ENCODE results near the gene CDCP1. TPM values are rescaled to one million over a fixed set of nuclear protein-coding genes. Genes with fewer than 3 reads are reported as not detected.

The CDCP1 gene
- total RNA-seq, 2 donors from 2014 or later: 3.4 to 7.3 TPM

DNA sequence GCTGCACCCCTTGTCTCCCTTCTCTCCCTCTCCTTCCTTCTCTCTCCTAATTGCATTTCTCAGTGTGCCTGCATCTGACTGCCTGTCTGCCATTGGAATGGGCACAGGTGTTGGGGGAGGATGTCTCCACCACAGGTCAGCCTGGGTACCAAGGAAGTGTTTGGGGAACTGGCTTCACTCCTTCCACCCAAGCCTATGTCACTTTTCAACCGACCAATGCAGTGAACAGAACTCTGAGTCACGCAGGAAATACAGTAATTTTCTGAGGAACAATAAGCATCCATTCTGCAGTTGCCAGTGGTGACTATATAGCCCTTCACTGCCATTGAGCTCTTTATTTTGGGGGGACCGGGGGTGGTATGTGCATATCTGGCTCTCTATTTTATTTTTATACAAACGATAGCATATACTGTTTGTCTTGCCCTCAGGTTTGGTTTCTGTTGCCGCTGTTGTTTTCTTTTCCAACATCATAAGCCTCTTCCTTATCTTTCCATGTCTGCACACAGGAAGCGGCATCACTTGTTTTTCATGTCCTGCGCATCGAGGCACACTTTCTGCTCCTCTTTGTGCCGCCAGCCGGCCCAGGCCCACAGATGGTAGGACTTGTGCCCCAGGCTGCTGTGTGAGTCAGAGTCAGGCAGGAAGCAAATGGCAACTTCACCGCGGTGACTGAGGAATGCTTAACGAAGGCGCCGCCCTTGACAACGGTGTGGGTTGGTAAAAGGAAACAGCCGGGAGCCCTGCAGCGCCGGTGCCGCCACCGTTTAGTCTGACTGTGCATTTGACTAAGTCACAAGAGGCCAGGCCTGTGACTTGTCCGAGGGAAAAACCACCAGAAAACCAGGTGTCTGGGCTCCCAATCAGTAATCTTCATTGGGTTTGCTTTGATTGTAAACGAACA is 21.1 kb upstream of the CDCP1 start:
- no peaks in the 10 kb centered on the region for H3K36me3 ChIP-seq
- H3K27ac ChIP-seq: peak overlapping the region; percentile 32 to 58
- no peaks in the 10 kb centered on the region for H3K9me3 ChIP-seq
- H3K4me3 ChIP-seq: peak overlapping the region; percentile 45
- peaks cover 11 to 27% of the 10 kb centered on the region in 2 donors for H3K4me1 ChIP-seq (ENCODE audit: control insufficient read depth in 1 of 2, low read depth in 2 of 2)
- TF ChIP-seq CTCF (IDR thresholded peaks at IDR 0.05): no peak
- DNase-seq (ENCODE audit: low spot score) (peak; percentile 83), ATAC-seq (ENCODE audit: insufficient number of reproducible peaks, low FRiP score, low read depth) (peak; percentile 41)
- no peaks in the 10 kb centered on the region for H3K27me3 ChIP-seq (replicated peaks; ENCODE audit: insufficient read depth)

DNA sequence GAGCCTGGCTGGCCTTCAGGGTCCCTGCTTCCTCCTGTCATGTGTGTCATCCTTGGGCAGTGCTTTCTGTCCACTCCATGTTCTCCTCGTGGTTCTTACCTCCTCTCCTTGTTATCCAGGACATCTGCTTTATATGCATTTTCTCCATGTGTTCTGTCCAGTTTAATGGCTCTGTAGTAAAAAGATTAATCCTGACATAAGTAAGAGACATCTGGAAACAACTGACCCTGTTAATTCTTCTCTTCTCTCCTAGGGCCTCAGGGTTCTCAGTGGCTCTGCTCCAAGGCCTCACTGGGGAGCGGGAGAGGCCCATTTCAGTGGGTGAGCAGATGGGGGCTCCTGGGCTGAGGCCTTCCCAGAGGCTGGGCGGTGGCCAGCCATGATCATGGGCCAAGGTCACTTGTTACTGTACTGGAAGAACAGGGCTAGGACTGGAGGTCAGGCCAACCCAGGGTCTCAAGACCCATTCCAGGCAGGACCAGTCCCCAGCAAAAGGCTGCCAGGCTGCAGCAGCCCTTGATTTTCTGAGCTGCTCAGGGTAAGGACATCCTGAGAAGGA is 20.2 kb upstream of the CDCP1 start:
- Histone ChIP-seq H3K4me3 (no peak overlapping the region), H3K27me3 (replicated peaks; ENCODE audit: insufficient read depth) (no peaks in the 10 kb centered on the region), H3K27ac (peak overlapping the region in 1 of 2 donors; percentile 58), H3K9me3 (no peaks in the 10 kb centered on the region), H3K36me3 (no peaks in the 10 kb centered on the region), H3K4me1 (ENCODE audit: control insufficient read depth in 1 of 2, low read depth in 2 of 2) (peaks cover 11 to 27% of the 10 kb centered on the region in 2 donors)
- no peak for ATAC-seq (ENCODE audit: insufficient number of reproducible peaks, low FRiP score, low read depth)
- TF ChIP-seq CTCF (IDR thresholded peaks at IDR 0.05): no peak
- DNase-seq (ENCODE audit: low spot score): no peak

GRCh38 chr3:45165497-45166283 is 19.5 kb upstream of the CDCP1 start:
- DNase-seq (ENCODE audit: low spot score): no peak

DNA sequence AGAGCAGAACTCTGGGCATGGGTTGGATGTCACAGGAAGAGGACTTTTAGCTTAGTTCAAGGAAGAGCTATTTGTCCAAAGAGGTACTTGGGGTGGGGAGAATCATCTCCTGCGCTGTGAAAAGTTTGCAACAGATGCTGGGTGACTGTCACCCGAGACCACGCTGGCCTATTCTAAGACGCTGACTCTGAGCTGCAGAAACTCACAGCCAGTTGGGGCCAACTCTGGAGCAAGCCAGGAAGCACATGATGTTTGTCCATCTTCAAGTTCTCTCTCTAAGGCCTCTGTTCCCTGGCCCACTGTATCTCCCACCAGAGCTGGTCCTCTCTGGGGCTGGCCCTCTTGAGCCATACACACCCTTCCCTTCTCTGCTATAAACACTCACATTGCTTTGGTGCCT is 17.9 kb upstream of the CDCP1 start:
- H3K36me3 ChIP-seq: no peaks in the 10 kb centered on the region
- TF ChIP-seq CTCF (IDR thresholded peaks at IDR 0.05): no peak
- H3K27ac ChIP-seq: no peak overlapping the region
- no peak for ATAC-seq (ENCODE audit: insufficient number of reproducible peaks, low FRiP score, low read depth)
- peaks cover 3 to 17% of the 10 kb centered on the region in 2 donors for H3K4me1 ChIP-seq (ENCODE audit: control insufficient read depth in 1 of 2, low read depth in 2 of 2)
- no peak for DNase-seq (ENCODE audit: low spot score)
- no peak overlapping the region for H3K4me3 ChIP-seq
- no peaks in the 10 kb centered on the region for H3K27me3 ChIP-seq (replicated peaks; ENCODE audit: insufficient read depth)
- no peaks in the 10 kb centered on the region for H3K9me3 ChIP-seq

More at GRCh38 chr3:45165497-45166283, 19.5 kb upstream of the CDCP1 start:
- TF ChIP-seq CTCF (IDR thresholded peaks at IDR 0.05): no peak
- Histone ChIP-seq H3K36me3 (no peaks in the 10 kb centered on the region), H3K4me1 (ENCODE audit: control insufficient read depth in 1 of 2, low read depth in 2 of 2) (peaks cover 11 to 27% of the 10 kb centered on the region in 2 donors), H3K9me3 (no peaks in the 10 kb centered on the region), H3K27me3 (replicated peaks; ENCODE audit: insufficient read depth) (no peaks in the 10 kb centered on the region), H3K4me3 (no peak overlapping the region), H3K27ac (no peak overlapping the region)
- ATAC-seq (ENCODE audit: insufficient number of reproducible peaks, low FRiP score, low read depth): no peak

- DNase-seq (ENCODE audit: low spot score) (no peak), ATAC-seq (ENCODE audit: insufficient number of reproducible peaks, low FRiP score, low read depth) (no peak)
- H3K4me3 ChIP-seq: no peak overlapping the region
- H3K36me3 ChIP-seq: no peaks in the 10 kb centered on the region
- H3K27me3 ChIP-seq (replicated peaks; ENCODE audit: insufficient read depth): no peaks in the 10 kb centered on the region
- no peak overlapping the region for H3K27ac ChIP-seq
- no peaks in the 10 kb centered on the region for H3K9me3 ChIP-seq
- no peak for TF ChIP-seq CTCF (IDR thresholded peaks at IDR 0.05)
- H3K4me1 ChIP-seq (ENCODE audit: control insufficient read depth in 1 of 2, low read depth in 2 of 2): peaks cover 3 to 17% of the 10 kb centered on the region in 2 donors
Observed at GRCh38 chr3:45163481-45163880, 17.3 kb upstream of the CDCP1 start.
